Bronchial epithelial cell (primary cell): ENCODE results near the gene DOCK1. TPM values are rescaled to one million over a fixed set of nuclear protein-coding genes. Genes with fewer than 3 reads are reported as not detected.

Source experiments
- DNase-seq: peaks from one replicate; pipeline ENCODE4 v3.0.0-alpha.2; 2010; ENCODE audit warnings: low read depth
- FAIRE-seq: peaks from 2 replicates; lab custom pipeline; 2011; peaks lifted over from hg19 to GRCh38; lab: Jason Lieb, UNC
- H3K27me3 ChIP-seq: 2 replicates; pipeline ENCODE4 v1.5.1; 2011; ENCODE audit warnings: low read length; ENCODE audit not compliant: control insufficient read depth, insufficient read depth
- H3K36me3 ChIP-seq: 2 replicates; pipeline ENCODE4 v1.5.1; 2011; ENCODE audit warnings: low read length; ENCODE audit not compliant: control insufficient read depth, insufficient read depth
- H3K4me3 ChIP-seq: 2 replicates; pipeline ENCODE4 v1.5.1; 2011; ENCODE audit warnings: mild to moderate bottlenecking, low read depth, low read length, control low read depth
- CTCF ChIP-seq: IDR thresholded peaks from 2 replicates; pipeline ENCODE4 v1.5.1; 2011; ENCODE audit warnings: mild to moderate bottlenecking, moderate library complexity, low read length, control low read depth, inconsistent platforms; ENCODE audit not compliant: insufficient read depth, severe bottlenecking
- total RNA-seq: library from RNA; depleted of rRNA; stranded (reverse); fragments of >200 nt; gene quantifications from 2 replicates; pipeline ENCODE4 v1.2.1, GENCODE V29; 2014

Gene DOCK1
- total RNA-seq, 1 donor from 2014 or later, result 173 TPM

DNA sequence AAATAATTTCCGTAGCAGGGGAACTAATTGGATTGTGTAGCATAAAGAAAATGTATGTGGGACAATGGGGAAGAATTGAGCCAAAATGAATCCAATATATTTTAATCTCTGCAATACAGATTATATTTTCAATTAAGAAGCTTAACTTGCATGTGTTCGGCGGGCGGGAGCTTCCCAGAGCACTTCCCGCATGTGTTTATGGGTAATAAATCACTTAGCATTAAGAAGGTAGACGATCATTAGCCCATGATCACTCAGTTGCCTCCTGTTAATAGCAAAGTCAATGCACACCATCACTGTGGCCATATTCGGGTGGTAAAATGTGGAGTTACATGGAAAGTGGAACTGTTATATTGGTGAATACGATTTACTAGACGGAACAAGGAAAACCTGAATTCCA lies 414.0 kb downstream of the DOCK1 start:
- no peak for TF ChIP-seq CTCF

GRCh38 chr10:127319691-127320090 lies 414.5 kb downstream of the DOCK1 start:
- DNase-seq, result no peak
- no peaks in the 10 kb centered on the region for H3K36me3 ChIP-seq
- no peaks in the 10 kb centered on the region for H3K27me3 ChIP-seq
- FAIRE-seq, result no peak
- no peak for TF ChIP-seq CTCF
- H3K4me3 ChIP-seq, result no peak overlapping the region

More for the DNA sequence above, 414.0 kb downstream of the DOCK1 start:
- H3K27me3 ChIP-seq, result no peaks in the 10 kb centered on the region
- H3K36me3 ChIP-seq, result no peaks in the 10 kb centered on the region
- FAIRE-seq (no peak), DNase-seq (no peak)
- H3K4me3 ChIP-seq, result no peak overlapping the region

DNA sequence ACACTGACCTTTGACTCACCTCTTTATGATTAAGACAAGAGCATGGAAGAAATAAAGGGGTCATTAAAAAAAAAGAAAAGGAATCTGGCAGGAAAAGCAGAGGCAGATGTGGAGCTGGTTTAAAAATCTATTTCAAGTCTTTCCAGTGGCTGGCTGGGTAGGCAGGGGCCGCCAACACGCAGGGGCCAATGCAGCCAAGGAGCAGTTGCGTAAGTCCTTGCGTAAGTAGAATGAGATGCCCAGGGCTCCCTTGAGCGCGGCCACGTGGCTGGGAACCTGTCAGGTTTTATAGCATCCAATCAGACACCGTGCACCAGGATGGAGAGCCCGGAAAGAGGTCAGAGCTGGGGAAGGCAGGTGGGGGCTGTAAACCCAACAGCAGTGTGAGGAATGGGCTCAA lies 414.9 kb downstream of the DOCK1 start:
- H3K27me3 ChIP-seq, result no peaks in the 10 kb centered on the region
- no peak for TF ChIP-seq CTCF
- FAIRE-seq (no peak), DNase-seq (no peak)
- no peaks in the 10 kb centered on the region for H3K36me3 ChIP-seq
- no peak overlapping the region for H3K4me3 ChIP-seq

DNA sequence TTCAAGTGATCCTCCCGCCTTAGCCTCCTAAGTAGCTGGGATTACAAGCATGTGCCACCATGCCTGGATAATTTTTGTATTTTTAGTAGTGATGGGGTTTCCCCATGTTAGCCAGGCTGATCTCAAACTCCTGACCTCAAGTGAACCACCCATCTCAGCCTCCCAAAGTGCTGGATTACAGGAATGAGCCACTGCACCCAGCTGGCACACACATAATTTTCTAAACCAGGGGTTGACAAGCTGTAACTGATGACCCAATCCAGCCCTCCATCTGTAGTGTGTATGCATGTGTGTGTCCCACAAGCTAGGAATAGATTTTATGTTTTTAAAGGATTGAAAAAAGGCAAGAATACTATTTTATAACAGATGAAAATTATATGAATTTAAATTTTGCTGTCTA lies 417.1 kb downstream of the DOCK1 start:
- DNase-seq, result no peak
- H3K36me3 ChIP-seq, result no peaks in the 10 kb centered on the region
- TF ChIP-seq CTCF, result no peak
- H3K4me3 ChIP-seq, result no peak overlapping the region
- FAIRE-seq, result no peak
- no peaks in the 10 kb centered on the region for H3K27me3 ChIP-seq

DNA sequence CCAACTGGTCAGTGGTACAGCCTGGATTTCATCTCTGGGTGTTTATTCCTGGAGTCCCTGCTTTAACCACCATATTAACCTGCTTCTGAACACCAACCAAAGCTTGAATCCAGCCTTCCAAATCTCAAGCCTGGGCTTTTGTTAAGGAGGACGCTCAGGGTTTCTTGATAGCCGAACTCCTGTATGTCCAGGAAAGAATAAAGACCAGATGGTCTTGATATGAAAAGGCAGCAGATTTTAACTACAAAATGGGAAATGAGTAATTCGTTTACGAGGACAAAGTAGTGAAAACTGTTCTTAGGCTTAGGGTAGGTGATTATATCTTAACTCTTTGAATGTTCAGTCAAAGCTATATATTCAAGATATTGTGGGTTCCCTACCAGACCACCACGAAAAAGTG lies 420.3 kb downstream of the DOCK1 start:
- H3K27me3 ChIP-seq, result no peaks in the 10 kb centered on the region
- FAIRE-seq (no peak), DNase-seq (no peak)
- no peaks in the 10 kb centered on the region for H3K36me3 ChIP-seq
- no peak for TF ChIP-seq CTCF
- H3K4me3 ChIP-seq, result no peak overlapping the region

DNA sequence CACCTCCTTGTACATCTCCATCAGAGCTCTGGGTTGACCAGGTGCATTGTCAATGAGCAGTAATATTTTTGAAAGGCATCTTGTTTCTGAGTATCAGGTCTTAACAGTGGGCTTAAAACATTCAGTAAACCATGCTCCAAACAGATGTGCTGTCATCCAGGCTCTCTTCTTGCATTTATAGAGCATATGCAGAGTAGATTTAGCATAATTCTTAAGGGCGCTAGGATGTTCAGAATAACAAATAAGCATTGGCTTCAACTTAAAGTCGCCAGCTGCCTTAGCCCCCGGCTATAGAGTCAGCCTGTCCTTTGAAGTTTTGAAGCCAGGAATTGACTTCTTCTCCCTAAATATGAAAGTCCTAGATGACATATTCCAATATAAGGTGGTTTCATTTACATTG lies 421.7 kb downstream of the DOCK1 start:
- Histone ChIP-seq H3K36me3 (no peaks in the 10 kb centered on the region), H3K4me3 (no peak overlapping the region), H3K27me3 (no peaks in the 10 kb centered on the region)
- TF ChIP-seq CTCF, result no peak
- DNase-seq (no peak), FAIRE-seq (no peak)
